Measurements from ENCODE around the gene SLC6A3.

- no peak for TF ChIP-seq EZH2phosphoT487 (IDR thresholded peaks at IDR 0.05; ENCODE audit: low read depth)
- TF ChIP-seq CTCF (IDR thresholded peaks at IDR 0.05; ENCODE audit: low read depth, low read length) = no peak
Observed at GRCh38 chr5:1424716-1425115, 20.5 kb downstream of the SLC6A3 start.

All from OCI-LY3 (cell line).